CD4-positive, alpha-beta T cell treated with Interleukin-1 beta for 1 hour (primary cell): ENCODE measurements around the gene CAPNS1.
"Not testable (repeated sequence)": the region's sequence is repeated elsewhere in the genome, so short reads cannot be mapped to it uniquely, and the experiment has no call there.

Source experiments
- DNase-seq, 2 donors: peaks; one replicate each; pipeline ENCODE4 v3.0.0-alpha.2; 2020 to 2022

The CAPNS1 gene

GRCh38 chr19:36114721-36115452 is 25.0 kb upstream of the CAPNS1 start, which contains the start of gene POLR2I:
TSS of gene POLR2I (minus strand) at chr19:36114875. CDS start at chr19:36114856, 19 bp downstream.
- DNase-seq, result peak; percentile 100

GRCh38 chr19:36115453-36116343 is 24.2 kb upstream of the CAPNS1 start, which contains the start of gene TBCB:
TSS of gene TBCB (plus strand) at chr19:36115468. CDS start at chr19:36115561, 93 bp downstream.
- no peak for DNase-seq

DNA sequence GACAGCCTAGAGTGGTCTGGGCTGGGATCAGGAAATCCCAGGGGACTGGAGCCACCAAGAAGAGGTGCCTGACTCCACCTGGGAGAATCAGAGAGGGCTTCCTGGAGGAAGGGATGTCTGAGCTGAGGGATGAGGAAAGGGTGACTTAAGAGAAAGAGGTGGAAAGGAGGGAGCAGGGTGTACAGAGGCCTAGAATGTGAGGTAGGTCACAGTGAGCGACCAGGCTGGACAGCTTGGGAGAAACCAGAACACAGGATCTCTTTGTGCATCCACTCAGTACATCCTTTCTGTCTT is 23.6 kb upstream of the CAPNS1 start:
- DNase-seq, result no peak

DNA sequence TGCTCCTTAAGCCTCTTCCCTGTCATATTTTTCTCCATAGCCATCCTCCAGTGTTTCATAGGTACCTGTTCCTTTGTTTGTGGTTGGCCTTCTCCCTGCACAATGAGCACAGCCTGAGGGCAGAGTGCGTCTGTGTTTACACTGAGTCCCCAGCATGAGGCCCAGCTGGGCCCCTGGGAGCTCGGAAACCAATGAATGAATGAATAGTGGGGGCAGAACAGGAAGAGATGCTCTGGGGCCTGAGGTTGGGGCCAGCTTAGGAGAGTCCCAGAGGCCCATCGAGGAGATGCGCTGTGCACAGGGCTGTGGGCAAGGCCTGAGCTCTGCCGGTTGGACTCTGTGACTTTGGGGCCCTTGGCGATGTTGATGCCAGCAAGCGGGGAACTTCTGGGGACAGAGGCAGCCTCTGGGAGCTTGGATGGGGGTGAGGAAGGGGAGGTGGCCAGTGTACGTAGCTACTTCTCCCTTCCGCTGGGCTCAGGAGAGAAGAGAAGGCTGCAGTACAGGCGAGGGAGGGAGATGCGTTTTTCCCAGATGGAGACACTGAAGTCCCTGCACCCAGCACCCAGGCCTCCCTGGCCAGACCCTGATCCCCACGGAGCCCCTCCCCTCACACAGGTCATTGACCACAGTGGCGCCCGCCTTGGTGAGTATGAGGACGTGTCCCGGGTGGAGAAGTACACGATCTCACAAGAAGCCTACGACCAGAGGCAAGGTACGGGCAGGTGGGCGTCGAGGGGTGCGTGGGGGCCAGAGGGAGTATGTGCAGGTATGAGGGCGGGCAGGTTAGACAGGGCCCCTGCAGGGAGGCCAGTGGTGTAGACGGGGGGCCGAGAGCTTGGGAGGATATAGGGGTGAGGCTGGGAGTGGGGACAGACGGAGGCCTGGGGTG is 19.5 kb upstream of the CAPNS1 start:
- DNase-seq, result no peak

- DNase-seq, result no peak
Measured at GRCh38 chr19:36120984-36121358, 18.9 kb upstream of the CAPNS1 start.

DNA sequence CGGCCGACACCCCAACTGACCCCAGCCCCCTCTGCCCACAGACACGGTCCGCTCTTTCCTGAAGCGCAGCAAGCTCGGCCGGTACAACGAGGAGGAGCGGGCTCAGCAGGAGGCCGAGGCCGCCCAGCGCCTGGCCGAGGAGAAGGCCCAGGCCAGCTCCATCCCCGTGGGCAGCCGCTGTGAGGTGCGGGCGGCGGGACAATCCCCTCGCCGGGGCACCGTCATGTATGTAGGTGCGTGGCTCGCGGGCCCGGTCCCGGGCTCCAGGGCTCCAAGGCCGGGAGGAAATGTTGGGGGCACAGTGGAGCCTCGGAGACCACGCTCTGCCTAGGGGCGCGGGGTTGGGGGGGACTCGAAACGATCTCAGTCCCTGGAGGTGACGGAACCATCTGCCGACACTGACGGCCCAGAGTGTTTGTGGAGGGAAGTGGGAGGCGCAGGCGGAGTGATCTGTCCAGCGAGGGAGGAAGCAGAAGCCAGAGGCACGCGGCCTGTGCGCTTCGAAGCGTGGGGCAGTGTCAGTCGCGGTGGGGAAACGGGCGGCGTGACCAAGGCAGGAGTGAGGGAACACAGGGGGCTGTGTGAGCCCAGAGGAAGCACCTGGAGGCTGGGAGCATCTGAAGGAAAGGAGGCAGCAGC is 18.3 kb upstream of the CAPNS1 start:
- no peak for DNase-seq

GRCh38 chr19:36125557-36125956 is 14.3 kb upstream of the CAPNS1 start:
- DNase-seq, result no peak

DNA sequence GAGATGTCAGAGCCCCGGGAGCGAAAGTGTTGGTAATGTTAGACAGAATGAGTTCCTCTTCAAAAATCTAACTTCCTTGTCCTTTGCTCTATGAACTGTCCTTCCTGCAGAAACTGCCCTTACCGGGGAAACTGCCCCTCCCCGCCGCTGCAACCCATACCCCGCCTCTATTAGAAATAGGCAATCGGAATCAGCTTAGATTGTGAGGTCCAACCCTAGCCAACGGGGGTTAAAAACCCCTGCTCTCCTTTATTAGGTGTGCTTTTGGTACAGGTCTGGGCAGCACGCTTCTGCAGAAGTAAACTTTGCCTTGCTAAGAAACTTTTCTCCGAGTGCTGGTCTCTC is 11.5 kb upstream of the CAPNS1 start:
- DNase-seq, result no peak

DNA sequence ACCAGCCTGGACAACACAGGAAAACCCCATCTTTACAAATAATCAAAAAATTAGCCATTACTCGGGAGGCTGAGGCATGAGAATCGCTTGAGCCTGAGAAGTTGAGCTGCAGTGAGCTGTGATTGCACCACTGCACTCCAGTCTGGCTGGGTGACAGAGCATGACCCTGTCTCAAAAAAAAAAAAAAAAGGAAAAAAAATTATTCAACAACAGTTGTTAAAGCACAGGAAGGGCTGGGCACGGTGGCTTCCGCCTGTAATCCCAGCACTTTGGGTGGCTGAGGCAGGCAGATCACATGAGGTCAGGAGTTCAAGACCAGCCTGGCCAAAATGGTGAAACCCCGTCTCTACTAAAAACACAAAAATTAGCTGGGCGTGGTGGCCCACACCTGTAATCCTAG is 8.6 kb upstream of the CAPNS1 start:
- DNase-seq, result peak; percentile 33 to 68

DNA sequence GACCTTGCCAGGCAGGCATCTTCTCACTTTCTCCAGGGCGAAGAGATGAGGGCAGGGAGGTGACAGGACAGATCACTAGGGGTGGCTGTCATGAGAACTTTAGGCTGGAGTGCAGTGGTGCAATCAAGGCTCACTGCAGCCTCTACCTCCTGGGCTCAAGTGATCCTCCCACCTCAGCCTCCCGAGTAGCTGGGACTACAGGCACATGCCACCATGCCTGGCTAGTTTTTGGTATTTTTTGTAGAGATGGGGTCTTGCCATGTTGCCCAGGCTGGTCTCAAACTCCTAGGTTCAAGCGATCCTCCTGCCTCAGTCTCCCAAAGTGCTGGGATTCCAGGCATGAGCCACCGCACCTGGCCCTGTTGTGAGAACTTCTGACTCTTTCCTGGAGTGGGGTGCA is 5.0 kb upstream of the CAPNS1 start:
- not testable (repeated sequence) for DNase-seq

- DNase-seq, result peak in 1 of 2 donors; percentile 30
Measured at GRCh38 chr19:36136964-36137686, 2.7 kb upstream of the CAPNS1 start.

- DNase-seq, result no peak
Measured at GRCh38 chr19:36139120-36139472, 770 bp upstream of the CAPNS1 start.

- DNase-seq, result peak in 1 of 2 donors; percentile 71
Measured at GRCh38 chr19:36140304-36141038, 605 bp downstream of the CAPNS1 start.

DNA sequence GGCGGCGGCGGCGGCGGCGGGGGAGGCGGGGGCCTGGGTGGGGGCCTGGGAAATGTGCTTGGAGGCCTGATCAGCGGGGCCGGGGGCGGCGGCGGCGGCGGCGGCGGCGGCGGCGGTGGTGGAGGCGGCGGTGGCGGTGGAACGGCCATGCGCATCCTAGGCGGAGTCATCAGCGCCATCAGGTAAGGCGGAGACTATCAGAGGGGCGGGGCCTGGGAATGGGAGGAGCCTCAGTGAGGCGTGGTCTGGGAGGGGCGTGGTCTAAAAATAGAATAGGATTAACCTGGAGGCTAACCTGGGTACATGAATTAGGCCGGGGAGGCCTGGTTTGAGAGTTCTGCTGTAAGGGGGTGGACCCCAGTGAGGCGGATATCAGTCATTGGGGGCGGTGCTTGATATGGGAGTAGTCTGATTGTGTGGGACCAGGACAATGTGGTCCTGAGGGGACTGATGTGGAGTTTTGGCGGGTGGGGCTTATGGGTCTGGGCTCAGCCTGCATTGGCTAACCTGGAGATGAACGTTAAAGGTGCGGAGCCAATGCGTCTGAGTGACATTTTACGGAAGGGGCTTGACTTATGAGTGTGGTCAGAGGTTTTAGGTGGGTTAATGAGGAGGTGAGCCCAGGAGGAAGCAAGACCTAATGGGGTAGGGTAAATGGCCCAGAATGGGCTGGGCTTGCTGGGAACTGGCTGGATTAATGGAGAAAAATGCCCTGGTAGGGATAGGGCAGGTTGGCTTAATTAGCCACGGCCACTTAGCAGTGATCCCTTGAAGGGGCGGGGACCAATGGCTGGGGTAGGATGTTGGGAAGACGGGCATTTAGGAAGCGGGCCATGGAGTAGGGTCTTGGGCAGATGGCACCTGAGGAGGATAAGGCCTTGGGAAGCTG is 1.4 kb downstream of the CAPNS1 start:
- DNase-seq, result peak; percentile 88 to 95

- no peak for DNase-seq
Measured at GRCh38 chr19:36142046-36142445, 2.2 kb downstream of the CAPNS1 start.

- DNase-seq, result no peak
Measured at GRCh38 chr19:36142496-36142895, 2.6 kb downstream of the CAPNS1 start.

DNA sequence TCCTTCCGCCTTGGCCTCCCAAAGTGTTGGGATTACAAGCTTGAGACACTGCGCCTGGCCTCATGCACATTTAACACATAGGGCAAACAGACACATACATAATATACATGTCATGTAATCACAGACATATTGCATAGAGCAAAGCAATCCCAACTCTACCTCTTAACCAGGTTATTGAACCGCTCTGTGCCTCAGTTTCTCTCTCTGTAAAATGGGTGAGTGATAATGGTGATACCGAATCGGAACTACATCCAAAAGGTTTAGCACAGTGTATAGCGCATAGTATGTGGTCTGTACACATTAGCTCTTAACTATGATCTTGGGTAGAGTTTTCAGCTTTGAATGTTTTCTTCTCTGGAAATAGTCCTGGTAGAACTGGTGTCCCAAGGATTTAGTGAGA is 4.8 kb downstream of the CAPNS1 start:
- DNase-seq, result no peak

- DNase-seq, result no peak
Measured at GRCh38 chr19:36149673-36150406, 10.0 kb downstream of the CAPNS1 start.

DNA sequence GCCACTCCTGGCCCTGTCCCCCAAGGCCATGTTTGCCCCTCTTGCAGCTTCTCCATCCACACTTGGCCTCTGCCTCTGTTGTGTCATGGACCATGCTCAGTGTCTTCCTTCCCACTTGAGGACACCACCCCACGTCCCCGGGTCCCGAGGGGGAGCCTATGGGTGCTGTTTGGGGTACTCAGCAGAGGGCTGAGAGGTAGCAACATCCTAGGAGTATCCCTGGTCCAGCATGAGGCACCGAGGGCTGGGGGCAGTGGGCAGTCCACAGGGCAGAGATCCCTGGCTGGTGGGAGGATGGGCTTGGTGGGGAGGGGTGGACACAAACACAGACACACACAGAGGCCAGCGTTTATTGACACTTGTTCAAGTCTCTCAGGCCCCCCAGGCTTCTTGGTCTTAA is 10.7 kb downstream of the CAPNS1 start:
- no peak for DNase-seq
